Measurements from ENCODE around the gene ZIC1. TPM values are rescaled to one million over a fixed set of nuclear protein-coding genes. Genes with fewer than 3 reads are reported as not detected.

ZIC1 gene
- total and polyA plus RNA-seq, 2 of the 4 experiments (the other 2 are of a cell fraction): not detected

GRCh38 chr3:147367676-147368075, 41.5 kb upstream of the ZIC1 start:
- H3K36me3 ChIP-seq (ENCODE audit: control insufficient read depth, insufficient read depth, low read length): no peaks in the 10 kb centered on the region
- no peak overlapping the region for H4K8ac ChIP-seq (ENCODE audit: low read depth in 2 of 2, low read length in 2 of 2)
- H3K18ac ChIP-seq (ENCODE audit: low read depth, low read length): no peak overlapping the region
- intact Hi-C loops (cut with micrococcal nuclease) (no loop called here), dilution Hi-C loops (cut with HindIII; ENCODE audit: low sequenced_read_pairs, unreplicated experiment) (no loop called here), in situ Hi-C loops (cut with MboI; ENCODE audit: low sequenced_read_pairs) (no loop called here)
- H3K4ac ChIP-seq (ENCODE audit: low read depth, low read length): no peak overlapping the region
- ATAC-seq (ENCODE audit: low read depth) (no peak), DNase-seq (no peak)
- ChIA-PET CTCF (no interaction called here), POLR2A (ENCODE audit: unreplicated experiment) (no interaction called here)
- H3K23ac ChIP-seq (ENCODE audit: low read depth, low read length): no peak overlapping the region
- no peaks in the 10 kb centered on the region for H4K20me1 ChIP-seq (ENCODE audit: insufficient read depth, low read length)
- no peak overlapping the region for H3K56ac ChIP-seq (ENCODE audit: extremely low read depth, insufficient read depth, low read length)
- BruUV-seq (replicated peaks): no TSS peak
- no peak overlapping the region for H3K27ac ChIP-seq (ENCODE audit: insufficient read depth, low read length)
- H4K5ac ChIP-seq (ENCODE audit: low read depth, low read length): no peak overlapping the region
- H3K4me3 ChIP-seq (ENCODE audit: insufficient read depth, low read depth, low read length): no peak overlapping the region
- no peak overlapping the region for H2BK20ac ChIP-seq (ENCODE audit: low read depth, low read length)
- peaks cover 7% of the 10 kb centered on the region for H3K9me3 ChIP-seq (ENCODE audit: control insufficient read depth, insufficient read depth, low read length)
- H2BK120ac ChIP-seq (ENCODE audit: low read depth, low read length): no peak overlapping the region
- TF ChIP-seq RFX5 (IDR thresholded peaks at IDR 0.05; ENCODE audit: low read depth, low read length) (no peak), USF2 (IDR thresholded peaks at IDR 0.05; ENCODE audit: low read depth, low read length) (no peak), MAZ (IDR thresholded peaks at IDR 0.05; ENCODE audit: borderline replicate concordance, low read depth, low read length) (no peak), CEBPB (IDR thresholded peaks at IDR 0.05; ENCODE audit: low read depth, low read length) (no peak), BHLHE40 (IDR thresholded peaks at IDR 0.05; ENCODE audit: low read depth, low read length) (no peak), RCOR1 (IDR thresholded peaks at IDR 0.05; ENCODE audit: insufficient replicate concordance, low read length) (no peak), FOS (IDR thresholded peaks at IDR 0.05; ENCODE audit: low read depth, low read length) (no peak), SMC3 (IDR thresholded peaks at IDR 0.05; ENCODE audit: low read depth, low read length) (no peak), MAFK (IDR thresholded peaks at IDR 0.05; ENCODE audit: low read depth, low read length) (no peak), RAD21 (IDR thresholded peaks at IDR 0.05; ENCODE audit: low read length) (no peak), POLR2A (IDR thresholded peaks at IDR 0.05; ENCODE audit: low read depth, low read length) (no peak), ELK1 (IDR thresholded peaks at IDR 0.05; ENCODE audit: borderline replicate concordance, low read depth, low read length) (no peak), CTCF (conservative IDR thresholded peaks at IDR 0.05; ENCODE audit: low read depth, low read length) (no peak), MXI1 (IDR thresholded peaks at IDR 0.05; ENCODE audit: borderline replicate concordance, low read depth, low read length) (no peak)
- no peak overlapping the region for H2AK9ac ChIP-seq (replicated peaks; ENCODE audit: low read depth, low read length, poor library complexity)
- H3K9me1 ChIP-seq (ENCODE audit: insufficient read depth, low read length): no peaks in the 10 kb centered on the region
- H2AK5ac ChIP-seq (ENCODE audit: low read depth, low read length): no peak overlapping the region
- no peaks in the 10 kb centered on the region for H3K4me1 ChIP-seq (ENCODE audit: control insufficient read depth, insufficient read depth, low read length)
- H3K14ac ChIP-seq (replicated peaks; ENCODE audit: low read depth, low read length): no peak overlapping the region
- H3K9ac ChIP-seq (ENCODE audit: low read depth, low read length): no peak overlapping the region
- peaks cover 66% of the 10 kb centered on the region for H3K27me3 ChIP-seq (ENCODE audit: control insufficient read depth, insufficient read depth, low read length)
- WGBS, 2 experiments (ENCODE audit: extremely low coverage in 2 of 2, insufficient read length in 1 of 2): no CpG with 5 or more reads among the region's 1 CpG
- H2AFZ ChIP-seq (replicated peaks; ENCODE audit: low read length, poor library complexity): no peak overlapping the region
- no peak overlapping the region for H2BK5ac ChIP-seq (ENCODE audit: low read depth, low read length, poor library complexity, severe bottlenecking)
- no peak overlapping the region for H4K91ac ChIP-seq (ENCODE audit: insufficient read depth, low read depth, low read length)
- H2BK15ac ChIP-seq (ENCODE audit: low read depth, low read length): no peak overlapping the region
- no peaks in the 10 kb centered on the region for H3K79me1 ChIP-seq (ENCODE audit: low read depth in 1 of 2, low read length in 2 of 2)
- no peak overlapping the region for H3K4me2 ChIP-seq (ENCODE audit: low read depth, low read length)

Measured in IMR-90 (cell line).